ENCODE measurements around the gene GRHPR. TPM values are rescaled to one million over a fixed set of nuclear protein-coding genes. Genes with fewer than 3 reads are reported as not detected.

GRHPR gene
- total and polyA plus RNA-seq, 2 donors from 2014 or later: 101 to 257 TPM

DNA sequence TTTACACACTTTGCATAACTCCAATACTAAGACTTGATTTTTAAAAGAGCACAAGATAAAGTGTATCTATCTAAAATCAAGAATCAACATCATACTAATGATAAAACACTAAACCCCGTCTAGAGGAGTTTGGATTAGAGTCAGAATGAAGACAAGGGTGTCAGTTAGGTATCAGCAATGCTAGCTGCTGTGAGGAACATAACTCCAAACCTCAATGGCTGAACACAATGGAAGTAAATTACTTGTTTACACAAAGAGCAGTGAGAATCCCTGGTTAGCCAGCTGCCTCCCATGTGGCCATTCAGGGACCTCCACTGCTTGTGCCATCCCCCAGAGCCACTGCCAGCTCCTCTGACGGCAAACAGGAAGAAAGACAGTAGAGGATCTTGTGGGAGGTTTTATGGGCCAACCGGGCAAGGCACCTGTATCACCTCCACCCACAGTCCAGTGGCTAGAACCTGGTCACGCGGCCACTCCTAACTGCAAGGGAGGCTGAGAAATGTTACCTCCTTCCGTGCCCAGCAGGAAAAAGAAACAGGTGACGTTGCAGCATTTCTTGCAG is 24.0 kb upstream of the GRHPR start:
- H3K27me3 ChIP-seq (ENCODE audit: control insufficient read depth, insufficient read depth, low read length): no peaks in the 10 kb centered on the region
- no peak overlapping the region for H3K4me3 ChIP-seq (ENCODE audit: low read length in 3 of 3)
- H3K36me3 ChIP-seq (ENCODE audit: control insufficient read depth in 2 of 3, insufficient read depth in 3 of 3, low read length in 3 of 3): no peaks in the 10 kb centered on the region
- no peak overlapping the region for H3K9ac ChIP-seq (ENCODE audit: low read length in 3 of 3)
- DNase-seq (no peak), FAIRE-seq (no peak)
- intact Hi-C loops (cut with DNase I): no loop called here
- no peaks in the 10 kb centered on the region for H3K9me3 ChIP-seq (ENCODE audit: control insufficient read depth in 2 of 3, insufficient read depth in 1 of 3, low read length in 3 of 3)
- no peak overlapping the region for H3K27ac ChIP-seq (ENCODE audit: low read depth in 2 of 2, low read length in 2 of 2)
- no peaks in the 10 kb centered on the region for H3K4me1 ChIP-seq (ENCODE audit: control insufficient read depth in 2 of 3, insufficient read depth in 2 of 3, low read depth in 1 of 3, low read length in 3 of 3)
- TF ChIP-seq, protein P1, sequence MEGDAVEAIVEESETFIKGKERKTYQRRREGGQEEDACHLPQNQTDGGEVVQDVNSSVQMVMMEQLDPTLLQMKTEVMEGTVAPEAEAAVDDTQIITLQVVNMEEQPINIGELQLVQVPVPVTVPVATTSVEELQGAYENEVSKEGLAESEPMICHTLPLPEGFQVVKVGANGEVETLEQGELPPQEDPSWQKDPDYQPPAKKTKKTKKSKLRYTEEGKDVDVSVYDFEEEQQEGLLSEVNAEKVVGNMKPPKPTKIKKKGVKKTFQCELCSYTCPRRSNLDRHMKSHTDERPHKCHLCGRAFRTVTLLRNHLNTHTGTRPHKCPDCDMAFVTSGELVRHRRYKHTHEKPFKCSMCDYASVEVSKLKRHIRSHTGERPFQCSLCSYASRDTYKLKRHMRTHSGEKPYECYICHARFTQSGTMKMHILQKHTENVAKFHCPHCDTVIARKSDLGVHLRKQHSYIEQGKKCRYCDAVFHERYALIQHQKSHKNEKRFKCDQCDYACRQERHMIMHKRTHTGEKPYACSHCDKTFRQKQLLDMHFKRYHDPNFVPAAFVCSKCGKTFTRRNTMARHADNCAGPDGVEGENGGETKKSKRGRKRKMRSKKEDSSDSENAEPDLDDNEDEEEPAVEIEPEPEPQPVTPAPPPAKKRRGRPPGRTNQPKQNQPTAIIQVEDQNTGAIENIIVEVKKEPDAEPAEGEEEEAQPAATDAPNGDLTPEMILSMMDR (IDR thresholded peaks at IDR 0.05; ENCODE audit: borderline replicate concordance, extremely low read depth, insufficient read depth): no peak

DNA sequence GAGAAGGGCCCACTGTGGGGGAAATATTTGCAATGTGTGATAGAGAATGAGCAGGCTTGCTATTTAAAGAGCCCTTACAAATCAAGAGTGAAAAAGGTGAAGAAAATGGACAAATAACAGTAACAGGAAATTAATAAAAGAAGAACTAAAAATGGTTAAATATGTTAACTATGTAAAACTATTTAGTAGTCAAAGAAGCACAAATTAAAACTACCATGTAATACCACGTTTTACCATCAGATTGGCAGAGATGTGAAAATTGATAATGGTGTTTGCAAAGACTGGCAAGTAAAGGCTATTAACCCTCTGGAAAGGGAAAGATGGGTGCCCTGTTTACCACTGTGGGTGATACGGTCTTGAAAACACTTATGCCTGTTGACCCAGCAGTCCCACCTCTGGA is 23.2 kb upstream of the GRHPR start:
- intact Hi-C loops (cut with DNase I): no loop called here
- FAIRE-seq (no peak), DNase-seq (no peak)
- H3K9me3 ChIP-seq (ENCODE audit: control insufficient read depth in 2 of 3, insufficient read depth in 1 of 3, low read length in 3 of 3): no peaks in the 10 kb centered on the region
- no peak overlapping the region for H3K9ac ChIP-seq (ENCODE audit: low read length in 3 of 3)
- H3K36me3 ChIP-seq (ENCODE audit: control insufficient read depth in 2 of 3, insufficient read depth in 3 of 3, low read length in 3 of 3): no peaks in the 10 kb centered on the region
- H3K27ac ChIP-seq (ENCODE audit: low read depth in 2 of 2, low read length in 2 of 2): no peak overlapping the region
- no peak overlapping the region for H3K4me3 ChIP-seq (ENCODE audit: low read length in 3 of 3)
- no peaks in the 10 kb centered on the region for H3K27me3 ChIP-seq (ENCODE audit: control insufficient read depth, insufficient read depth, low read length)
- no peaks in the 10 kb centered on the region for H3K4me1 ChIP-seq (ENCODE audit: control insufficient read depth in 2 of 3, insufficient read depth in 2 of 3, low read depth in 1 of 3, low read length in 3 of 3)
- TF ChIP-seq, protein P1 (IDR thresholded peaks at IDR 0.05; ENCODE audit: borderline replicate concordance, extremely low read depth, insufficient read depth): no peak

DNA sequence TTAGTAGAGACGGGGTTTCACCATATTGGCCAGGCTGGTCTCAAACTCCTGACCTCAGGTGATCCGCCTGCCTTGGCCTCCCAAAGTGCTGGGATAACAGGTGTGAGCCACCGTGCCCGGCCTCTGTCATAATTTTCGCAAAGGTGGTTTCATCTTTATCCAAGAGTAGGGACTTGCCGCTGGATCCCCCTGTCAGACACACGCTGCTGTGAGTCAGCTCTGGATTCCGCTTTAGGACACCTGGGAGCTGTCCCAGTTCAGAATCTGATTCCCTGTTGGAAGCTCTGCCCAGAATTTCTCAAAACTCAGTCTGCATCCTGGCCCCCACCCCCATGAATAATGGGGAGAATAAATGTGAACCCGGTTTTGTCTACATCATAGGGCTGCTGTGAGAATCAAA is 17.9 kb upstream of the GRHPR start:
- no peak overlapping the region for H3K9ac ChIP-seq (ENCODE audit: low read length in 3 of 3)
- H3K4me1 ChIP-seq (ENCODE audit: control insufficient read depth in 2 of 3, insufficient read depth in 2 of 3, low read depth in 1 of 3, low read length in 3 of 3): peaks cover 0 to 2% (median 0%) of the 10 kb centered on the region in 3 donors
- intact Hi-C loops (cut with DNase I): no loop called here
- peak in 1 of 5 donors; percentile 17 for DNase-seq
- TF ChIP-seq, protein P1 (IDR thresholded peaks at IDR 0.05; ENCODE audit: borderline replicate concordance, extremely low read depth, insufficient read depth): no peak
- no peak overlapping the region for H3K27ac ChIP-seq (ENCODE audit: low read depth in 2 of 2, low read length in 2 of 2)
- no peak for FAIRE-seq
- H3K9me3 ChIP-seq (ENCODE audit: control insufficient read depth in 2 of 3, insufficient read depth in 1 of 3, low read length in 3 of 3): no peaks in the 10 kb centered on the region
- H3K4me3 ChIP-seq (ENCODE audit: low read length in 3 of 3): no peak overlapping the region
- no peaks in the 10 kb centered on the region for H3K27me3 ChIP-seq (ENCODE audit: control insufficient read depth, insufficient read depth, low read length)
- no peaks in the 10 kb centered on the region for H3K36me3 ChIP-seq (ENCODE audit: control insufficient read depth in 2 of 3, insufficient read depth in 3 of 3, low read length in 3 of 3)

DNA sequence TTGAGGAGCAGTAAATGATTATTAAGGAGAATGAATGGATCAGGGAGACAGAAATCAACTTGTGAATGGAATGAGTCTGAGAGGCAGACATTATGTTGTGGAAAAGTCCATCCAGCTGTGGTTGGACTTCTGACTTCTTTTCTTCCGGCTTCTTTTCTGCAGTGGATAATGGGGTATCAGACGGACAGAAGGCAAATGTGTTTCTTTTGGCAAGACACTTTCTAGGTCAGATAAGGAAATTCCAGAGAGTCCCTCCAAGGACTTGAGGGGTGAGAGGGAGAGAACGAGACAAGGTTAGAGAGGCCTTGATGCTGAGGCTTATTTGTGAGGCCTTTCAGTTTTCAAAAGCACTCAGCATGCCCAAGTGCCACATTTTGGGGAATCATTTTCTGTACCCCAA is 17.1 kb upstream of the GRHPR start:
- H3K9ac ChIP-seq (ENCODE audit: low read length in 3 of 3): no peak overlapping the region
- no peaks in the 10 kb centered on the region for H3K27me3 ChIP-seq (ENCODE audit: control insufficient read depth, insufficient read depth, low read length)
- H3K4me1 ChIP-seq (ENCODE audit: control insufficient read depth in 2 of 3, insufficient read depth in 2 of 3, low read depth in 1 of 3, low read length in 3 of 3): peaks cover 0 to 2% (median 0%) of the 10 kb centered on the region in 3 donors
- TF ChIP-seq, protein P1 (IDR thresholded peaks at IDR 0.05; ENCODE audit: borderline replicate concordance, extremely low read depth, insufficient read depth): no peak
- no peak overlapping the region for H3K4me3 ChIP-seq (ENCODE audit: low read length in 3 of 3)
- H3K27ac ChIP-seq (ENCODE audit: low read depth in 2 of 2, low read length in 2 of 2): no peak overlapping the region
- no peaks in the 10 kb centered on the region for H3K36me3 ChIP-seq (ENCODE audit: control insufficient read depth in 2 of 3, insufficient read depth in 3 of 3, low read length in 3 of 3)
- intact Hi-C loops (cut with DNase I): no loop called here
- FAIRE-seq (no peak), DNase-seq (peak in 2 of 5 donors; percentile 15 to 64)
- H3K9me3 ChIP-seq (ENCODE audit: control insufficient read depth in 2 of 3, insufficient read depth in 1 of 3, low read length in 3 of 3): no peaks in the 10 kb centered on the region
